PFSK-1 (cell line): ENCODE data around the gene MYO1F.

Experiments
- FOXP2 ChIP-seq: optimal IDR thresholded peaks from 2 replicates; pipeline ENCODE3; 2011; ENCODE audit warnings: borderline replicate concordance, control low read depth, inconsistent platforms; ENCODE audit not compliant: insufficient read depth; ENCODE audit errors: extremely low read length, extremely low read depth
- POLR2AphosphoS5 ChIP-seq: IDR thresholded peaks from 2 replicates; pipeline ENCODE4 v1.6.1; 2012; ENCODE audit warnings: low read depth, mild to moderate bottlenecking, control low read depth, low read length, moderate library complexity
- REST ChIP-seq, 2 experiments: IDR thresholded peaks; 2 replicates each; pipeline versions ENCODE4 v1.6.1 to v1.8.0; 2011 to 2012; ENCODE audit warnings: low read depth in 2 of 2, low read length in 2 of 2, control low read depth in 1 of 2, inconsistent platforms in 1 of 2, mild to moderate bottlenecking in 1 of 2, moderate library complexity in 1 of 2; ENCODE audit not compliant: insufficient read depth in 1 of 2
- SIN3A ChIP-seq: IDR thresholded peaks from 2 replicates; pipeline ENCODE4 v1.6.1; 2012; ENCODE audit warnings: mild to moderate bottlenecking, low read length, moderate library complexity, borderline replicate concordance; ENCODE audit not compliant: insufficient read depth
- TAF1 ChIP-seq: IDR thresholded peaks from 2 replicates; pipeline ENCODE4 v1.6.1; 2012; ENCODE audit warnings: low read length, control low read depth, borderline replicate concordance; ENCODE audit not compliant: insufficient read depth

GRCh38 chr19:8513687-8514504, 63.3 kb downstream of the MYO1F start, which contains the start of gene ZNF414:
- peak; percentile 93 for TF ChIP-seq POLR2AphosphoS5
- peak; percentile 87 for TF ChIP-seq TAF1
- TF ChIP-seq REST (IDR thresholded peaks at IDR 0.05; ENCODE audit: insufficient read depth in 1 of 2, low read depth in 2 of 2, low read length in 2 of 2) = peak in 1 of 2 experiments; percentile 40; a peak in 1 of 4 replicates
- no peak for TF ChIP-seq SIN3A
- peak; percentile 59 for TF ChIP-seq FOXP2
